Fibroblast of lung (primary cell): ENCODE data around the gene CCDC187. TPM values are rescaled to one million over a fixed set of nuclear protein-coding genes. Genes with fewer than 3 reads are reported as not detected.
A peak's percentile ranks its signal among the peaks of the same experiment; 100 is the strongest.

ENCODE experiments used
- DNase-seq, 2 donors: peaks; one replicate each; pipeline versions ENCODE4 v3.0.0 to v3.0.0-alpha.2; 2010; ENCODE audit warnings: low read depth in 2 of 2
- H2AFZ ChIP-seq: 2 replicates; pipeline ENCODE4 v1.5.1; 2012; ENCODE audit warnings: low read length, control low read depth, inconsistent platforms
- H3K27ac ChIP-seq: 2 replicates; pipeline ENCODE4 v1.5.1; 2011; ENCODE audit warnings: low read length, control low read depth; ENCODE audit not compliant: insufficient read depth
- H3K27me3 ChIP-seq: 2 replicates; pipeline ENCODE4 v1.5.1; 2011; ENCODE audit warnings: mild to moderate bottlenecking, low read length; ENCODE audit not compliant: control insufficient read depth, insufficient read depth
- H3K36me3 ChIP-seq: 2 replicates; pipeline ENCODE4 v1.5.1; 2011; ENCODE audit warnings: low read length; ENCODE audit not compliant: control insufficient read depth, insufficient read depth
- H3K4me1 ChIP-seq: 2 replicates; pipeline ENCODE4 v1.5.1; 2011; ENCODE audit warnings: low read length; ENCODE audit not compliant: control insufficient read depth, insufficient read depth; ENCODE audit errors: extremely low read depth
- H3K4me2 ChIP-seq: 2 replicates; pipeline ENCODE4 v1.5.1; 2011; ENCODE audit warnings: low read length, control low read depth; ENCODE audit not compliant: insufficient read depth; ENCODE audit errors: extremely low read depth
- H3K4me3 ChIP-seq, 4 experiments: fragments of 200-600 bp in 1 of 4; sonication (generic) in 1 of 4; replicated peaks in 1 of 4; 2 replicates each; pipeline ENCODE4 v1.5.1; 2011 to 2016; ENCODE audit warnings: low read length in 4 of 4, low read depth in 3 of 4, mild to moderate bottlenecking in 3 of 4, control low read depth in 2 of 4, inconsistent platforms in 1 of 4, mixed read lengths in 1 of 4; ENCODE audit not compliant: insufficient read depth in 1 of 4; ENCODE audit errors: control extremely low read depth in 1 of 4
- H3K79me2 ChIP-seq: 2 replicates; pipeline ENCODE4 v1.5.1; 2012; ENCODE audit warnings: mild to moderate bottlenecking, low read length, inconsistent platforms; ENCODE audit not compliant: control insufficient read depth, insufficient read depth
- H3K9ac ChIP-seq: 2 replicates; pipeline ENCODE4 v1.5.1; 2011; ENCODE audit warnings: mild to moderate bottlenecking, low read length, control low read depth; ENCODE audit not compliant: insufficient read depth
- H3K9me3 ChIP-seq: 2 replicates; pipeline ENCODE4 v1.5.1; 2012; ENCODE audit warnings: low read depth, low read length; ENCODE audit not compliant: control insufficient read depth, insufficient read depth
- H4K20me1 ChIP-seq: 2 replicates; pipeline ENCODE4 v1.5.1; 2011; ENCODE audit warnings: low read length; ENCODE audit not compliant: control insufficient read depth, insufficient read depth; ENCODE audit errors: extremely low read depth
- CTCF ChIP-seq, 2 donors: IDR thresholded peaks in 1 of 2; conservative IDR thresholded peaks in 1 of 2; 1 replicate in 1 of 2; 2 replicates in 1 of 2; pipeline ENCODE4 v1.5.1; 2011 to 2012; ENCODE audit warnings: low read length in 2 of 2, control low read depth in 1 of 2, inconsistent platforms in 1 of 2, low read depth in 1 of 2, mild to moderate bottlenecking in 1 of 2
- EZH2 ChIP-seq: IDR thresholded peaks from 2 replicates; pipeline ENCODE4 v1.5.1; 2012; ENCODE audit warnings: low read length, control low read depth, mild to moderate bottlenecking; ENCODE audit errors: missing control alignments
- polyA plus RNA-seq, 2 donors: library from polyadenylated mRNA; depleted of rRNA in 1 of 2; stranded (reverse) in 1 of 2; unstranded in 1 of 2; fragments of >200 nt; gene quantifications; 2 replicates each; pipeline ENCODE4 v1.2.1, GENCODE V29; 2011 to 2012; ENCODE audit warnings: missing spikeins in 1 of 2
- total RNA-seq: library from RNA; depleted of rRNA; stranded (reverse); fragments of >200 nt; gene quantifications from 2 replicates; pipeline ENCODE4 v1.2.1, GENCODE V29; 2014

The CCDC187 gene
- total and polyA plus RNA-seq, 2 donors (not counting 1 experiment from before 2014, with no cell fraction given): not detected

DNA sequence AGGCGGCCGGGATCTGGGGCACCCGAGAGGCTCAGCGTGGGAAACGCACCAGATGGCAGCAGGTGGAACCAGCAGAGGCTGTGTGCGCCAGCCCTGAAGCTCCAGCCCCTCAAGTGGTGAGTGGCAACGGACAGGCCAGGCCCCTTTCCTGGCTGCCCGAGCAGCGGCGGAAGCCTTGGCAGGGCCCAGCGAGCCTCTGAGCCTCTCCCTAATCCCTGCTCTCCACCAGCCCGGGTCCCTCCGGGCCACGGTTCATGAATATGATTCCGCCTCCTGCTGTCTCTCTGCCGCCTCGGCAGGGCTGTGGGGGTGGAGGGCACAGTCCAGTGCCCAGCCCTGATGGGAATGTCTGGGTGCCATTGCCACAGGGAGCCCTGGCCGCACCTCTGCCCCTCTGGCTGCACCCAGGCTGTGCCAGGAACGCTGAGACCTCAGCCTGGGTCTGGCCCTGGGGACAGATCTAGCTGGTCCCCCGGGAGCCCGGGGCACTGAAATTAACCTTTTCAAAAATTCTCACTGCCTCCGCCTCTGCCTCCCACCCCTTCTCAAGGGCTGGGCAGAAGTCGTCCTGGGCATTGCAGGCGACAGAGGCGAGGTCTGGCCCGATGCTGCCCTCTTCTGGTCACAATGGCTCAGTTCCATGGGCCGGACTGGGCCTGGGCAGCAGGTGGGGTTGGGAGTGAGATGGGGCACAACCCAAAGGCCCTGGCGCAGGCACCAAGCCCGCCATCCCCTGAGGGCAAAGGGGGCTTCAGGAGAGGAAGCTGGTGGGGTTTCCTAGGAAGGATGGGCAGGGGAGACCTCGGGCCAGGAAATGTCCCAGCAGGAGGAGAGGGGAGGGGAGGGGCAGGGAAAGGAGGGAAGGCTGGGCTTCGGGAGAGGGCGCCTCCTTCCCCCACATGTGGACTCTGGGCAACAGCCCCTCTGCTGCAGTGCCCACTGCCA lies 20.3 kb downstream of the CCDC187 start:
- Histone ChIP-seq H3K27ac (no peak overlapping the region), H3K4me2 (peak overlapping the region; percentile 64), H3K36me3 (no peaks in the 10 kb centered on the region), H4K20me1 (no peaks in the 10 kb centered on the region), H3K4me1 (no peaks in the 10 kb centered on the region), H3K9ac (no peak overlapping the region), H3K9me3 (no peaks in the 10 kb centered on the region), H3K27me3 (peaks cover 5% of the 10 kb centered on the region), H3K4me3 (peak overlapping the region in 1 of 4 experiments; percentile 14), H2AFZ (no peak overlapping the region), H3K79me2 (no peaks in the 10 kb centered on the region)
- TF ChIP-seq EZH2 (no peak), CTCF (conservative IDR thresholded peaks at IDR 0.05 in 1 of 2, IDR thresholded peaks at IDR 0.05 in 1 of 2; ENCODE audit: low read depth in 1 of 2, low read length in 2 of 2) (peak; percentile 65 to 82)
- peak; percentile 42 to 59 for DNase-seq

- H3K9ac ChIP-seq: no peak overlapping the region
- no peak overlapping the region for H3K4me2 ChIP-seq
- peaks cover 4% of the 10 kb centered on the region for H3K27me3 ChIP-seq
- H3K4me1 ChIP-seq: no peaks in the 10 kb centered on the region
- no peak overlapping the region for H3K4me3 ChIP-seq
- H4K20me1 ChIP-seq: no peaks in the 10 kb centered on the region
- H3K27ac ChIP-seq: no peak overlapping the region
- TF ChIP-seq CTCF (conservative IDR thresholded peaks at IDR 0.05 in 1 of 2, IDR thresholded peaks at IDR 0.05 in 1 of 2; ENCODE audit: low read depth in 1 of 2, low read length in 2 of 2) (no peak), EZH2 (no peak)
- DNase-seq: no peak
- H3K79me2 ChIP-seq: no peaks in the 10 kb centered on the region
- H3K9me3 ChIP-seq: no peaks in the 10 kb centered on the region
- no peak overlapping the region for H2AFZ ChIP-seq
- H3K36me3 ChIP-seq: no peaks in the 10 kb centered on the region
Measured at GRCh38 chr9:136282272-136282861, 21.5 kb downstream of the CCDC187 start.
